ENCODE results near the gene COG2. TPM values are rescaled to one million over a fixed set of nuclear protein-coding genes. Genes with fewer than 3 reads are reported as not detected.

COG2 gene
- total RNA-seq, 1 experiment from 2014 or later = 21.5 TPM

- H4K20me1 ChIP-seq (ENCODE audit: insufficient read depth) = no peaks in the 10 kb centered on the region
- H3K9me3 ChIP-seq (ENCODE audit: insufficient read depth, low read depth) = no peaks in the 10 kb centered on the region
- no peak for TF ChIP-seq EZH2 (IDR thresholded peaks at IDR 0.05; ENCODE audit: low read depth)
- no peak overlapping the region for H3K4me2 ChIP-seq
- H3K36me3 ChIP-seq (ENCODE audit: low read depth) = no peaks in the 10 kb centered on the region
- no peak overlapping the region for H3K4me3 ChIP-seq
- no peak overlapping the region for H2AFZ ChIP-seq
- intact Hi-C loops (cut with micrococcal nuclease; ENCODE audit: unreplicated experiment) = no loop called here
- CTCF ChIA-PET = no interaction called here
- DNase-seq = peak; percentile 36 to 44
- no peaks in the 10 kb centered on the region for H3K79me2 ChIP-seq (ENCODE audit: low read depth)
- BruUV-seq (replicated peaks) = no TSS peak
- no peaks in the 10 kb centered on the region for H3K9me2 ChIP-seq (ENCODE audit: insufficient read depth)
- H3K4me1 ChIP-seq (replicated peaks; ENCODE audit: insufficient read depth) = no peaks in the 10 kb centered on the region; the same call in 1 of the 2 replicates
- no peaks in the 10 kb centered on the region for H3F3A ChIP-seq (ENCODE audit: insufficient read depth, low read depth)
- no peaks in the 10 kb centered on the region for H3K27me3 ChIP-seq (ENCODE audit: insufficient read depth, low read depth)
- POLR2A ChIA-PET (ENCODE audit: unreplicated experiment) = no interaction called here
- no peak overlapping the region for H3K27ac ChIP-seq
These were observed 66.6 kb downstream of the COG2 start for GRCh38 chr1:230708631-230709580.

- no peaks in the 10 kb centered on the region for H3K9me3 ChIP-seq (ENCODE audit: insufficient read depth, low read depth)
- no peak overlapping the region for H3K27ac ChIP-seq
- no peak overlapping the region for H3K4me3 ChIP-seq
- H3K4me1 ChIP-seq (replicated peaks; ENCODE audit: insufficient read depth) = no peaks in the 10 kb centered on the region; the same call in 1 of the 2 replicates
- ChIA-PET CTCF (no interaction called here), POLR2A (ENCODE audit: unreplicated experiment) (no interaction called here)
- no peak for DNase-seq
- H4K20me1 ChIP-seq (ENCODE audit: insufficient read depth) = no peaks in the 10 kb centered on the region
- no peaks in the 10 kb centered on the region for H3F3A ChIP-seq (ENCODE audit: insufficient read depth, low read depth)
- TF ChIP-seq EZH2 (IDR thresholded peaks at IDR 0.05; ENCODE audit: low read depth) (no peak), CTCF (conservative IDR thresholded peaks at IDR 0.05) (no peak)
- H3K9me2 ChIP-seq (ENCODE audit: insufficient read depth) = no peaks in the 10 kb centered on the region
- H3K79me2 ChIP-seq (ENCODE audit: low read depth) = no peaks in the 10 kb centered on the region
- BruUV-seq (replicated peaks) = no TSS peak
- intact Hi-C loops (cut with micrococcal nuclease; ENCODE audit: unreplicated experiment) = no loop called here
- no peak overlapping the region for H2AFZ ChIP-seq
- no peak overlapping the region for H3K4me2 ChIP-seq
- no peaks in the 10 kb centered on the region for H3K36me3 ChIP-seq (ENCODE audit: low read depth)
- H3K27me3 ChIP-seq (ENCODE audit: insufficient read depth, low read depth) = no peaks in the 10 kb centered on the region
These were observed 67.6 kb downstream of the COG2 start for GRCh38 chr1:230709619-230710542.

- Histone ChIP-seq H3K9me3 (ENCODE audit: insufficient read depth, low read depth) (no peaks in the 10 kb centered on the region), H3F3A (ENCODE audit: insufficient read depth, low read depth) (no peaks in the 10 kb centered on the region), H3K9me2 (ENCODE audit: insufficient read depth) (no peaks in the 10 kb centered on the region), H3K27ac (no peak overlapping the region), H3K36me3 (ENCODE audit: low read depth) (no peaks in the 10 kb centered on the region), H3K27me3 (ENCODE audit: insufficient read depth, low read depth) (no peaks in the 10 kb centered on the region), H3K4me3 (no peak overlapping the region), H3K4me2 (no peak overlapping the region), H3K79me2 (ENCODE audit: low read depth) (no peaks in the 10 kb centered on the region), H2AFZ (no peak overlapping the region), H3K4me1 (replicated peaks; ENCODE audit: insufficient read depth) (no peaks in the 10 kb centered on the region; the same call in 1 of the 2 replicates), H4K20me1 (ENCODE audit: insufficient read depth) (no peaks in the 10 kb centered on the region)
- DNase-seq = no peak
- no TSS peak for BruUV-seq (replicated peaks)
- intact Hi-C loops (cut with micrococcal nuclease; ENCODE audit: unreplicated experiment) = no loop called here
- CTCF ChIA-PET = no interaction called here
- POLR2A ChIA-PET (ENCODE audit: unreplicated experiment) = no interaction called here
- TF ChIP-seq EZH2 (IDR thresholded peaks at IDR 0.05; ENCODE audit: low read depth) (no peak), CTCF (conservative IDR thresholded peaks at IDR 0.05) (no peak)
These were observed 68.2 kb downstream of the COG2 start for GRCh38 chr1:230710543-230710904.

Data from PC-9 (cell line).